HepG2 (cell line): ENCODE results near the gene REEP6. TPM values are rescaled to one million over a fixed set of nuclear protein-coding genes. Genes with fewer than 3 reads are reported as not detected.

Source experiments
- ARHGAP35 ChIP-seq: sonication (generic); formaldehyde crosslinking; IDR thresholded peaks from 2 replicates; pipeline ENCODE4 v1.9.0; 2022; ENCODE audit warnings: mild to moderate bottlenecking, inconsistent platforms, moderate library complexity, missing genetic modification reagents, borderline replicate concordance
- ELF3 ChIP-seq: IDR thresholded peaks from 2 replicates; pipeline ENCODE4 v1.6.1; 2016; ENCODE audit warnings: missing genetic modification reagents, missing compliant biosample characterization
- MED1 ChIP-seq: sonication (generic); formaldehyde crosslinking; IDR thresholded peaks from 2 replicates; pipeline ENCODE4 v1.4.0; 2020; ENCODE audit warnings: missing genetic modification reagents
- NR2C2 ChIP-seq: sonication (generic); formaldehyde crosslinking; IDR thresholded peaks from 2 replicates; pipeline ENCODE4 v1.4.0; 2020; ENCODE audit warnings: missing genetic modification reagents, mild to moderate bottlenecking, moderate library complexity, borderline replicate concordance
- PRDM15 ChIP-seq: sonication (generic); formaldehyde crosslinking; IDR thresholded peaks from 2 replicates; pipeline ENCODE4 v1.4.0; 2020; ENCODE audit warnings: missing genetic modification reagents
- RFXAP ChIP-seq: sonication (generic); formaldehyde crosslinking; IDR thresholded peaks from 2 replicates; pipeline ENCODE4 v1.4.0; 2020; ENCODE audit warnings: missing genetic modification reagents, borderline replicate concordance
- SNAI1 ChIP-seq: sonication (generic); formaldehyde crosslinking; IDR thresholded peaks from 2 replicates; pipeline ENCODE4 v1.5.0; 2020; ENCODE audit warnings: mild to moderate bottlenecking, missing genetic modification reagents, borderline replicate concordance
- SNRNP70 ChIP-seq: fragments of 200-400 bp; formaldehyde crosslinking; IDR thresholded peaks from 2 replicates; pipeline ENCODE4 v1.6.1; 2017; ENCODE audit warnings: mild to moderate bottlenecking, low read depth, low read length, moderate library complexity
- SRF ChIP-seq: IDR thresholded peaks from 2 replicates; pipeline ENCODE4 v1.6.1; 2011; ENCODE audit warnings: mild to moderate bottlenecking, low read depth, low read length, moderate library complexity
- WIZ ChIP-seq: sonication (generic); formaldehyde crosslinking; IDR thresholded peaks from 2 replicates; pipeline ENCODE4 v1.5.1; 2020; ENCODE audit warnings: mild to moderate bottlenecking, missing genetic modification reagents
- ZNF101 ChIP-seq: sonication (generic); formaldehyde crosslinking; IDR thresholded peaks from 2 replicates; pipeline ENCODE4 v1.4.0; 2020; ENCODE audit warnings: mild to moderate bottlenecking, low read depth, missing genetic modification reagents, borderline replicate concordance
- ZNF138 ChIP-seq: sonication (generic); formaldehyde crosslinking; IDR thresholded peaks from 2 replicates; pipeline ENCODE4 v1.5.0; 2020; ENCODE audit warnings: mild to moderate bottlenecking, low read depth, missing genetic modification reagents
- ZNF317 ChIP-seq: sonication (generic); formaldehyde crosslinking; IDR thresholded peaks from 2 replicates; pipeline ENCODE4 v1.5.0; 2020; ENCODE audit warnings: mild to moderate bottlenecking, missing genetic modification reagents
- ZNF513 ChIP-seq: sonication (generic); formaldehyde crosslinking; conservative IDR thresholded peaks from 2 replicates; pipeline ENCODE4 v1.5.0; 2020; ENCODE audit warnings: missing genetic modification reagents
- ZNF558 ChIP-seq: sonication (generic); formaldehyde crosslinking; IDR thresholded peaks from 2 replicates; pipeline ENCODE4 v1.9.0; 2022; ENCODE audit warnings: mild to moderate bottlenecking, missing genetic modification reagents, borderline replicate concordance
- ZNF570 ChIP-seq: sonication (generic); formaldehyde crosslinking; IDR thresholded peaks from 2 replicates; pipeline ENCODE4 v1.4.0; 2020; ENCODE audit warnings: mild to moderate bottlenecking, missing genetic modification reagents, borderline replicate concordance
- ZSCAN25 ChIP-seq: sonication (generic); formaldehyde crosslinking; IDR thresholded peaks from 2 replicates; pipeline ENCODE4 v1.8.0; 2022; ENCODE audit warnings: mild to moderate bottlenecking, missing genetic modification reagents
- ZSCAN9 ChIP-seq: IDR thresholded peaks from 2 replicates; pipeline ENCODE4 v1.6.1; 2016; ENCODE audit warnings: borderline replicate concordance
- polyA plus RNA-seq, 8 experiments: library from polyadenylated mRNA; depleted of rRNA in 3 of 8; stranded (reverse) in 7 of 8; unstranded in 1 of 8; fragments of >200 nt; fragmentation: Illumina TruSeq in 4 of 8; extraction: Trizol in 4 of 8; gene quantifications; 2 replicates each; pipeline versions ENCODE4 v1.2.1 to v1.2.3, GENCODE V29; 2011 to 2016; ENCODE audit warnings: low read depth in 4 of 8, missing spikeins in 1 of 8, mixed read lengths in 1 of 8; ENCODE audit not compliant: insufficient read depth in 1 of 8
- total RNA-seq, 5 experiments: library from RNA; depleted of rRNA; stranded (reverse); fragments of >200 nt; fragmentation: Illumina TruSeq; extraction: Trizol; gene quantifications; 2 replicates each; pipeline ENCODE4 v1.2.3, GENCODE V29; 2016; ENCODE audit warnings: low read depth in 1 of 5
- TF ChIP-seq, protein P1 (sequence below): sonication (generic); formaldehyde crosslinking; IDR thresholded peaks from 2 replicates; pipeline ENCODE4 v1.9.0; 2021; ENCODE audit warnings: missing genetic modification reagents, mild to moderate bottlenecking, borderline replicate concordance
- TF ChIP-seq, protein P2 (sequence below): sonication (generic); formaldehyde crosslinking; IDR thresholded peaks from 2 replicates; pipeline ENCODE4 v1.8.0; 2022; ENCODE audit warnings: missing genetic modification reagents, low read depth, mild to moderate bottlenecking, borderline replicate concordance
- TF ChIP-seq, protein P3 (sequence below): IDR thresholded peaks from 2 replicates; pipeline ENCODE4 v1.6.1; 2012; ENCODE audit warnings: inconsistent platforms

Gene REEP6
- total and polyA plus RNA-seq, 2 of the 13 experiments (the other 11 are each of a cell fraction or from before 2014, with no cell fraction given) = 10.0 to 28.8 TPM

- TF ChIP-seq, protein P1, sequence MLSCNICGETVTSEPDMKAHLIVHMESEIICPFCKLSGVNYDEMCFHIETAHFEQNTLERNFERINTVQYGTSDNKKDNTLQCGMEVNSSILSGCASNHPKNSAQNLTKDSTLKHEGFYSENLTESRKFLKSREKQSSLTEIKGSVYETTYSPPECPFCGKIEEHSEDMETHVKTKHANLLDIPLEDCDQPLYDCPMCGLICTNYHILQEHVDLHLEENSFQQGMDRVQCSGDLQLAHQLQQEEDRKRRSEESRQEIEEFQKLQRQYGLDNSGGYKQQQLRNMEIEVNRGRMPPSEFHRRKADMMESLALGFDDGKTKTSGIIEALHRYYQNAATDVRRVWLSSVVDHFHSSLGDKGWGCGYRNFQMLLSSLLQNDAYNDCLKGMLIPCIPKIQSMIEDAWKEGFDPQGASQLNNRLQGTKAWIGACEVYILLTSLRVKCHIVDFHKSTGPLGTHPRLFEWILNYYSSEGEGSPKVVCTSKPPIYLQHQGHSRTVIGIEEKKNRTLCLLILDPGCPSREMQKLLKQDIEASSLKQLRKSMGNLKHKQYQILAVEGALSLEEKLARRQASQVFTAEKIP (CRISPR knock-in tag) = no peak
- TF ChIP-seq, protein P2, sequence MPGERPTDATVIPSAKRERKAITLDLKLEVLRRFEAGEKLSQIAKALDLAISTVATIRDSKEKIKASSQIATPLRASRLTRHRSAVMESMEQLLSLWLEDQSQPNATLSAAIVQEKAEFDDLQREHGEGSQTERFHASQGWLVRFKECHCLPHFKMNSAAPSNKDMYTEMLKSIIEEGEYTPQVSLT = no peak
- TF ChIP-seq WIZ (CRISPR knock-in tag) (no peak), ZNF513 (CRISPR knock-in tag) (no peak), ELF3 (CRISPR knock-in tag) (peak; percentile 32; the same call in 1 of the 2 replicates), RFXAP (no peak), SRF (no peak), SNRNP70 (no peak), ZNF101 (CRISPR knock-in tag) (no peak), SNAI1 (CRISPR knock-in tag) (no peak), ZNF570 (no peak), ZNF138 (CRISPR knock-in tag) (no peak), NR2C2 (CRISPR knock-in tag) (0 out of 2 replicates have a peak, but pooled peaks have one; percentile 10), ARHGAP35 (CRISPR knock-in tag) (no peak), ZNF558 (CRISPR knock-in tag) (no peak), MED1 (CRISPR knock-in tag) (peak; percentile 44; the same call in 1 of the 2 replicates), PRDM15 (CRISPR knock-in tag) (no peak), ZSCAN9 (CRISPR knock-in tag) (no peak), ZNF317 (CRISPR knock-in tag) (no peak), ZSCAN25 (no peak)
- TF ChIP-seq, protein P3, sequence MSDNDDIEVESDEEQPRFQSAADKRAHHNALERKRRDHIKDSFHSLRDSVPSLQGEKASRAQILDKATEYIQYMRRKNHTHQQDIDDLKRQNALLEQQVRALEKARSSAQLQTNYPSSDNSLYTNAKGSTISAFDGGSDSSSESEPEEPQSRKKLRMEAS = no peak; the same call in 1 of the 2 replicates
Observed at GRCh38 chr19:1445185-1445931, 45.6 kb upstream of the REEP6 start (continued).
